Sigmoid colon (tissue), 4 donors: Measurements from ENCODE around the gene PRORP.

Experiments
- CTCF ChIP-seq, 4 experiments: fragments of 450-650 bp in 3 of 4; fragments of 200-600 bp in 1 of 4; IDR thresholded peaks; one replicate each; pipeline ENCODE4 v1.5.1; 2016 to 2019; ENCODE audit warnings: antibody characterized with exemption in 4 of 4, mild to moderate bottlenecking in 3 of 4, moderate library complexity in 2 of 4
- EP300 ChIP-seq, 4 donors: sonication (generic); formaldehyde crosslinking; IDR thresholded peaks; one replicate each; pipeline ENCODE4 v1.6.1; 2017; ENCODE audit warnings: antibody characterized with exemption in 4 of 4
- POLR2AphosphoS5 ChIP-seq, 4 donors: sonication (generic); formaldehyde crosslinking; IDR thresholded peaks; one replicate each; pipeline ENCODE4 v1.6.1; 2017; ENCODE audit warnings: antibody characterized with exemption in 4 of 4

DNA sequence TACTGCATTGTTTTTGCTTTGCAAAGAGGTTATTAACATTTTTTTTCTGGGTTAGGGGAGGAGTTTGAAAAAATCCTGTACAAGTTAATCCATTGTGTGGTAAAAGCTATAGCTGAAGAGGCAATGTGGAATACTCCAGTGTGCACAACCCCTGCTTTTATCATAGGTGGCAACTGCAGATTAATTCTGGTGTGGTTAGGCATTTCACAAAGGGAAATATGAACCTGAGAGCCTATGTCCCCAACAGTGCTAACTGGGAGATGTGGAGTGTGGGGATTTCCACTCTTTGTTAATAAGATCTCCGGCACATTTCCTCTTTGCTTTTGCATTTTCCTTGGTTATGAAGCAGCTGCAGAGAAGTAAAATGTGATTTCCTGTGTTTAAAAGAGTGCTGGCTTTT is 33.6 kb downstream of the PRORP start:
- TF ChIP-seq CTCF (IDR thresholded peaks at IDR 0.05) (no peak), POLR2AphosphoS5 (IDR thresholded peaks at IDR 0.05) (no peak), EP300 (IDR thresholded peaks at IDR 0.05) (no peak)
